Right ventricle myocardium superior (tissue), 1 donor: ENCODE results near the gene CABP1. TPM values are rescaled to one million over a fixed set of nuclear protein-coding genes. Genes with fewer than 3 reads are reported as not detected.
"Not testable (repeated sequence)": the region's sequence is repeated elsewhere in the genome, so short reads cannot be mapped to it uniquely, and the experiment has no call there.

Experiments
- ATAC-seq: fragments of 200-7000 bp; cut with Tn5 transposase; one replicate; pipeline ENCODE4 v1.9.1; 2020; ENCODE audit warnings: mild to moderate bottlenecking; ENCODE audit not compliant: poor library complexity
- DNase-seq: peaks from one replicate; pipeline ENCODE4 v3.0.0-alpha.2; 2020
- intact Hi-C: fragments of 100-400 bp; cut with DNase I; formaldehyde crosslinking; loops from one replicate; pipeline ENCODE4 v1.11.2; 2022
- total RNA-seq: library from RNA; stranded (reverse); fragmentation: NEBNext Ultra II Directional; extraction: Animal tissue kit (Norgen Biotek cat#: 25700); gene quantifications from one replicate; pipeline ENCODE4 v1.2.1, GENCODE V29; 2021
- donor health status: DM: no; HTN: yes; CAD: no; lungs with severe emphysema.

Gene CABP1
- total RNA-seq, 1 donor from 2014 or later, result 6.5 TPM

DNA sequence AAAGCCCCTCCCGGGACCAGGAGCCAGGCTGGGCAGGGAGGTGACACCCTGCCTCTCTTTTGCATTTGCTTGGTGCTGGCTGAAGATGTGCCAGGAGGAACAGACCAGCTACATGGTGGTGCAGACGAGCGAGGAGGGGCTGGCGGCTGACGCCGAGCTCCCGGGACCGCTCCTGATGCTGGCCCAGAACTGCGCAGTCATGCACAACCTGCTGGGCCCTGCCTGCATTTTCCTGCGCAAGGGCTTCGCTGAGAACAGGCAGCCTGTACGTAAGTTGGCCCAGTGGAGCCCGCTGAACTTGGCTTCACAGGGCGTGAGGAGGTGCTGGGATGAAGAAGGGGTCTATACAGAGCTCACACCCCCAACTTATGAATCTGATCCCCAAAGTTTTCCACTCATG lies 15.6 kb downstream of the CABP1 start:
- DNase-seq (no peak), ATAC-seq (no peak)
- intact Hi-C loops, result no loop called here

DNA sequence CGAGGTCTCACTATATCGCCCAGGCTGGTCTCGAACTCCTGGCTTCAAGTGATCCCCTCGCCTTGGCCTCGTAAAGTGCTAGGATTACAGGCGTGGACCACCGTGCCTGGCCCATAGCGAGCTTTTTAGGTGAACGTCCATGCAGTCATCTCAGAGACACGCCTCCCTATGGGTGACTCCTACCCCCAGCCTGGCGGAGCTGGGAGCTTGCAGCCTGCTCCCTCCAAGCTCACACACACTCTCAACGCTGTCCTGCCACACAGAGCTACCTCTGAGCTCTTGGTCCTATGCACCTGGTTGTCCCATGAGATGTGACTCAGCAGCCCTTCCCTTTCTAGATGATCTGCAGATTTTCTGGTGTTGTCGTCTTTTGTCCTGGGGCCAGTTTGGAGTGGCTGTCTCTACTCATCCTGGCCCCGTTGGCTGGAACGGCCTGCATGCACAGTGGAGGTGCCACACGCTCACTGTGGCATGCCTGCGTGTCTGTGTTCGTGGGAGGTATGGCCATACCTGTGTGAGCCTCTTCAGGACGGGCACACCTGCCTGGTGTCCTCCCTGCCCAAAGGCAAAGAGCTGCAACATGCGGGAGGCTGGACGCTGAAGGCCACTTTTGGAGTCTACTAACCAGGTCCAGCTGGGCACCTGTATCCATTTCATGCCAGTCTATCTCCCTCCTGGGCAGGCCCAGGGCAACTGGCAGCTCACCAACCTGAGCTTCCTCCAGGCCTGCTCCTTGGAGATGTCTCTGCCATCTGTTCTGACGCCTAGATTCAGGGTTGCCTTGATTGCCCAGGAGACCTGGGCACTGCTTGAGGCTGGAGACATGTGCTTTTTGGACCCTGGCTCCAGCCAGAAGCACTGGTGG lies 18.1 kb downstream of the CABP1 start:
- intact Hi-C loops, result no loop called here

GRCh38 chr12:120659151-120659525 lies 18.7 kb downstream of the CABP1 start:
- ATAC-seq (no peak), DNase-seq (no peak)
- intact Hi-C loops, result no loop called here

More for the DNA sequence above, 18.1 kb downstream of the CABP1 start:
- DNase-seq (no peak), ATAC-seq (no peak)

- ATAC-seq, result no peak
- intact Hi-C loops, result no loop called here
- DNase-seq, result no peak
Measured at GRCh38 chr12:120661432-120661831, 21.0 kb downstream of the CABP1 start.

- intact Hi-C loops, result no loop called here
Measured at GRCh38 chr12:120662879-120663278, 22.5 kb downstream of the CABP1 start.

DNA sequence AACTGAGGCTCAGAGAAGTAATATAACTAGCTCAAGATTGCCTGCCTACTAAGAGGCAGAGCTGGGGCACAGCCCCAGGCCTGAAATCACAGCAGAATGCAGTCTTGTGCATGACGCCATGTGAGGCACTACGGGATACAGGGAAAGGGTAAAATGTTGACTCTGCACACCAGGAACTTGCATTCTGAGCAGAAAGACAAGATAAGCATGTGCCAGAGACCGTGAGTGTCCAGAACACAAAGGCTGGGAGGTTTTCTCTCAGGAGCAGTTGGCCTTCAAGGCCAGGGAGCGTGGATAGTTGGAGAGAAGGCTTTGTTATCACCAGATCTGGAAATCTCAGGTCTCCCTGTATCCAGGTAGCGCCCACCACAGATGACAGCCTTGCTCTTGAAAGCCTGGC lies 23.3 kb downstream of the CABP1 start:
- DNase-seq, result no peak
- intact Hi-C loops, result no loop called here
- no peak for ATAC-seq

More at GRCh38 chr12:120662879-120663278, 22.5 kb downstream of the CABP1 start:
- ATAC-seq (no peak), DNase-seq (no peak)

- DNase-seq (no peak), ATAC-seq (no peak)
- intact Hi-C loops, result no loop called here
Measured at GRCh38 chr12:120666571-120667390, 26.4 kb downstream of the CABP1 start.

DNA sequence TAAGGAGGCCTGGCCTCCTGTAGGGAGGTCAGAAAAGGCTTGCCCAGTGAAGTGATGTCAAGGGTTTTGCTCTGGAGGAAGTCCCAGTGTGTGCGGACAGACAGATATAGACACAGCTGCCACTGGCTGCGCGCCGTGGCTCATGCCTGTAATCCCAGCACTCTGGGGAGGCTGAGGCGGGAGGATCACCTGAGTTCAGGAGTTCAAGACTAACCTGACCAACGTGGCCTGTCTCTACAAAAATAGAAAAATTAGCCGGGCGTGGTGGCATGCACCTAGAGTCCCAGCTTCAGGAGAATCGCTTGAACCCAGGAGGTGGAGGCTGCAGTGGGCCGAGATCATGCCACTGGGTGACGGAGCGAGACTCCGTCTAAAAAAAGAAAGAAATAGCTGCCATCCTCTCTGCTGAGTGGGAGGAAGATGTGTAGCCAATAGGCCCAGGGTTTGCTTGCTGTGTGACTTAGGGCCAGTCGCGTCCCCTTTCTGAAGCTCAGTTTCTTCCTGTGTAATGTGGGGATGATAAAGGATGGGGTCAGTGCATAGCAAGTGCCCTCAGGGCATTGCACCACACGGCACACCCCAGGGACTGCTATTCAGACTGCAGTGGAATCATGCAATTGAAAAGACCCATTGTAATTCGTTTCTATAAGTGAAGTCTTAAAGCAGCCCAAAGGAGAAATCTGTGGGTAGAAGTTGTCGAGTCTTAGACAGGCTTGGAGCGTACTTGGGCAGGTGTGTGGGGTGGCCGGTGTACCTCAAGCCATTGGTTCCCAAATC lies 27.9 kb downstream of the CABP1 start:
- intact Hi-C loops, result no loop called here
- ATAC-seq (no peak), DNase-seq (no peak)

DNA sequence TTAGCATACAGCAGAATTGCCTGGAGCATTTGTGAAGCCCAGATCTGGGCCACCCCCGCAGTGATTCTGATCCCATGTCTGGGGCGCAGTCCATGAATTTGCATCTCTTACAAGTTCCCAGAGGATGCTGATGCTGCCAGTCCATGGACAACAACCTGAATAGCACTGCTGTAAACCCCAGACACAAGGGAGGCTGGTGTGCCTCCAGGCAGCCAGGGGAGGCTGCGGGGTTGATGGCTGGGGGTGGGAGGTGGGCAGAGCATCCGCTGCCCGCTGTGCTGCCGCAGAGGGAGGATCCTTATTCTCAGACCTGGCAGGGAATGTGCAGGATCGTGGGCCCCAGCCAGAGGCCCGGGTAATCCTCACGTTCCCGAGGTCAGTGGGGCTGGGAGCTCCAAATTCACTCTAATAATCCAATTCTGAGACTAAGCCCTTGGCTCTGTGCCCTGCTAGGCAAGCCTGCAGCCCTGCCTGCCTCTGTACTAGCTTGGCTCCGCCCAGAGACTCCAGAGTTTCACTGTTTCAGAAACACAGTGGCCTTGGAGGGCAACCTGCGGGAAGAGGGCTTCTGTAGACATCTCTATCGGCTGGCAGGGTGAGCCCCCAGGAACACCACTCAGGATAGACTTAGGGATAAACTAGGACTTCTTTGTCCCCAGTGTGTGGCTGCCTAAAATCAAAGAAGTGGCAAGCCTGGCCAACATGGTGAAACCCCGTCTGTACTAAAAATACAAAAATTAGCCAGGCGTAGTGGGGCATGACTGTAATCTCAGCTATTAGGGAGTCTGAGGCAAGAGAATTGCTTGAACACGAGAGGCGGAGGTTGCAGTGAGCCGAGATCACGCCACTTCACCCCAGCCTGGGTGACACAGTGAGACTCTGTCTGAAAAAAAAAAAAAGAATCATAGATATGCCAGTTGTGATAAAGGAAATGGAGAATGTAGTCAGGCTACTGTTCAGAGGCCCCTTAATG lies 28.7 kb downstream of the CABP1 start:
- intact Hi-C loops, result no loop called here
- ATAC-seq (peak; percentile 59), DNase-seq (peak; percentile 55)

DNA sequence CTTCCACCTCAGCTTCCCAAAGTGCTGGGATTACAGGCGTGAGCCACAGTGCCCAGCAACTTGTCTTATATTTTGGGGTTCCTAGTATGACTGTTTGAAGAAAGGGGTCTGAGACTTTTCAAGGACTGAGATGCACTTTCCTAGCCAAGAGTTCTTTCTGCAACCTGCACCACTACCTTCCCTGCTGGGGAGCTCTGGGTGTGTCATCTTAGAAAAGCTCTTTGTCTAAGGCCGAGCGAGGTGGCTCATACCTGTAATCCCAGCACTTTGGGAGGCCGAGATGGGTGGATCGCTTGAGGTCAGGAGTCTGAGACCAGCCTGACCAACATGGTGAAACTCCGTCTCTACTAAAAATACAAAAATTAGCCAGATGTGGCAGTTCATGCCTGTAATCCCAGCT lies 29.8 kb downstream of the CABP1 start:
- ATAC-seq, intact Hi-C loops, DNase-seq: not testable (repeated sequence)

DNA sequence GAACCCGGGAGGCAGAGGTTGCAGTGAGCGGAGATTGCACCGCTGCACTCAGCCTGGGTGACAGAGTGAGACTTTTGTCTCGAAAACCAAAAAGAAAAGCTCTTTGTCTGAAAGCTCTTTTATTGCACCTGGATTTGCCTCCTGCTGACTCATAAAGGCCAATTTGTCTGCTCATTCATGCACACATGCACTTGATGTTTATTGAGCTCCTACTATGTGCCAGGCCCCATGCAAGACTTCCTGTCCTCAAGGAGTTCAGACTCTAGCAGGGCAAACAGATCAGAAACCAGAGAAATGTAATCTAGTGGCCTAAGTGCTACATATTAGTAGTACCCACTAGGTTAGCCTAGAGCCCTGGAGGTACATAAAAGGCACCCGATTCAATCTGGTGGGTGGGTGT lies 30.2 kb downstream of the CABP1 start:
- intact Hi-C loops, result no loop called here
- no peak for ATAC-seq
- DNase-seq, result no peak

DNA sequence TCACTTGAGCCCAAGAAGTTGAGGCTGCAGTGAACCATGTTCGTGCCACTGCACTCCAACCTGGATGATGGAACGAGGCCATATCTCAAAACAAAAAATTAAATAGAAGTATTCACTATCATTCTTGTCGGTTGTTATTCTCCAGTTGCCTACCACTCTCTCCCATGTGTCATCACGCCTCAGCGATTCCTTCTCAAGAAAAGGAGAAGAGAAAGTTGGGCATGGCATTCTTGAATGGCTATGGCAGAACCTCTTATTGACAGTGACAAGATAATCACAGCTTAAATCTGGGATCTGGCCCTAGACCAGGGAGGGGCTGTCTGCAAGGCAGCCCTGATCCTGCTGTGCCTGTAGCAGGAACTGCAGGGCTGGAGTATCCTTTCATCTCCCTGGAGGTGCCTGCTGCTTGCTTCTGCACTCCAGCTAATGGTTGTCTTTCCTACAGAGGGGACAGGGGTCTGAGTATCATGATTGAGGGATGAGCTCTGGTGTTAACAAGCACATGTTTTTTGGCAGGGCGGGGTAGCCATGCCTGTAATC lies 33.7 kb downstream of the CABP1 start:
- no peak for DNase-seq
- intact Hi-C loops, result no loop called here
- ATAC-seq, result no peak

- DNase-seq, result peak; percentile 66
- intact Hi-C loops, result no loop called here
- ATAC-seq, result peak; percentile 64
Measured at GRCh38 chr12:120677765-120678473, 37.5 kb downstream of the CABP1 start.

DNA sequence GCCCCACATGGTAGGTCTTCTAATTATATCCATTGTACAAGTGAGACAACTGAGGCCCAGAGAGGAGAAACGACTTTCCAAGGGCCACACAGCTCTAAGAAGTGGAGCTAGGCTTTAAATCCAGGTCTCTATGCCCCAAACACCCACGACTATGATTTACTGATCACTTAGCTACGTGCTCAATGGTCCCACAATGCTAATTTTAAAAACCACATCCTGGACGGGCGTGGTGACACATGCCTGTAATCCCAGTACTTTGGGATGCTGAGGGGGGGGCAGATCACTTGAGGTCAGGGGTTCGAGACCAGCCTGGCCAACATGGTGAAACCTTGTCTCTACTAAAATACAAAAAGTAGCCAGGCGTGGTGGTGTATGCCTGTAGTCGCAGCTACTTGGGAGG lies 38.1 kb downstream of the CABP1 start:
- DNase-seq, result no peak
- intact Hi-C loops, result no loop called here
- no peak for ATAC-seq

DNA sequence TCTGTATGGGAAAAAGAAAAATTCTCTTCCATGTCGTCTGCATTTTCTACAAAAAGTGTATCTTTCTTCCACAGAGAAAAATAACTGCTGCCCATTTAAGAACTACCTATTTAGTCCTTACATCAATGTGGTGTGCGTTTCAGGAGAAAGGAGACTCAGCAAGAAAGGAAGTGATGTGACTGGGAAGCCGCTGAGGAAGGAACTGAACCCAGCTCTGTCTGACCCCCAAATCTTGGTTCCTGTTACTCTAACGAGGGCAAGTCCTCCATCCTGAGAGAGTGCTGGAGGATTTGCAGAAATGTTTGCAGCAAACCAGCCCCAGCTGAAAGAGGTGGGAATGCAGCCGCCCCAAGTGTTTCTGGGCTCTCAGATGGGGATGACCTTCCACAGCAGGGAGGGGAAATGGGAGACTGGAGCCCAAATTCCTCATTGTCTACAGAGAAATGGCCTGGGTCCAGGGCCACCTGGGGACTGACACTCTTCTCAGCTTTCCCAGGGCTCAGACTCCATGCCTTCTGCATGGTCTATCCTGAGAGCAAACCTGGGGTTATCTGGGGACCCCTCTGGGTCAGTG lies 39.8 kb downstream of the CABP1 start:
- no peak for DNase-seq
- ATAC-seq, result no peak
- intact Hi-C loops, result no loop called here

DNA sequence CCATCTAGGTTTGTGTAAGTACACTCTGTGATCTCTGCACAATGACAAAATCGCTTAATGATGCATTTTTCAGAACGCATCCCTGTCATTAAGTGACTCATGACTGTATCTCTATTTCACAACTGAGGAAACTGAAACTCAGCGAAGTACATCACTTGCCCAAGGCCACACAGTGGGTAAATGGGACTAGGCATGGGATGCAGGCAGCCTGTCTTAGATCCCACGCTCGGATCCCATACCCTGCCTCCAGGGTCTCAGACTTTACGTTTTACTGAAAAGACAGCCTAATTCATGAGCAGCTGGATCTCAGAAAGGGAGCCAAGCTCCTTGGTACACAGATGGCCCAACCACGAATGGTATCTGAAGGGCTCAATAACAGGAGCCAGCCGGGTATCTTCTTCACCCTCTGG lies 44.1 kb downstream of the CABP1 start:
- DNase-seq (no peak), ATAC-seq (no peak)
- intact Hi-C loops, result no loop called here

DNA sequence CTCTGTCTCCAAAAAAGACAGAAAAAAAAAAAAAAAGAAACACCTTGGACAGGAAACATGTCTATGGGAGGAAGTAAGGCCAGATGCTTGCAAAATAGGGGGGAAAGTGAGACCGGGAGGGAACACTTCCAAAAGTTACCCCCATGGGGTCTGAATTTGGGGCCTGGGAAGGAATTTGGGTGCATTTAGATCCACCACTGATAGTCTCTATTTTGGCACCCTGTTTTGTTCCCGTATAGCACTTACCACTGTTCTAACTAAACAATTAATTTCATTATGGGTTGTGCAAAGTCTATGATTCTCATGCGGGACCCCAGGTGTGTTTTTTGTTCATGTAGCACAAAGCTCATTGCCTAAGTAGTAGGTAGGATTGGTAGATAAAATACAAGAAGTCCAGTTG lies 45.1 kb downstream of the CABP1 start:
- DNase-seq (no peak), ATAC-seq (no peak)
- intact Hi-C loops, result no loop called here
